NCI-H146 (cell line): ENCODE results near the gene RORB.

ENCODE experiments used
- DNase-seq: peaks from one replicate; lab custom pipeline; 2025; lab: John Stamatoyannopoulos, UW

RORB gene

DNA sequence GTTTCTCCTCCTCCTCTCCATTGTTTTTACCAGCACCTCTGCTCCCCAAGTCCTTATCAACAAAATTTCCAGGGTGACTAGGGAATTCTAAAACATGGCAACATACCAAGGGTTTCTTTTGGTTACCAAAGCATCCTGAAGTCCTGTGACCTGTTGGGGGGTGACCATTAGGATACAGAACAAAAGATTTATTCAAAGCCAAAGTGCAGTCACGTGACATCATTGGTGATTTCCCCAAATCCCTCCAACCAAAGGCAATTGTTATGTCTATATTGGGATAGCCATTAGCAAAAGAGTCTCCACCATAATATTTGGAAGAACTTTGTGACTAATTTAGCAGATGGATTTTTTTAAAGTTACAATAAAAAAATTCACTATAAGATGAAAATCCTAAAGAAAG lies 222.2 kb downstream of the RORB start:
- DNase-seq = no peak

DNA sequence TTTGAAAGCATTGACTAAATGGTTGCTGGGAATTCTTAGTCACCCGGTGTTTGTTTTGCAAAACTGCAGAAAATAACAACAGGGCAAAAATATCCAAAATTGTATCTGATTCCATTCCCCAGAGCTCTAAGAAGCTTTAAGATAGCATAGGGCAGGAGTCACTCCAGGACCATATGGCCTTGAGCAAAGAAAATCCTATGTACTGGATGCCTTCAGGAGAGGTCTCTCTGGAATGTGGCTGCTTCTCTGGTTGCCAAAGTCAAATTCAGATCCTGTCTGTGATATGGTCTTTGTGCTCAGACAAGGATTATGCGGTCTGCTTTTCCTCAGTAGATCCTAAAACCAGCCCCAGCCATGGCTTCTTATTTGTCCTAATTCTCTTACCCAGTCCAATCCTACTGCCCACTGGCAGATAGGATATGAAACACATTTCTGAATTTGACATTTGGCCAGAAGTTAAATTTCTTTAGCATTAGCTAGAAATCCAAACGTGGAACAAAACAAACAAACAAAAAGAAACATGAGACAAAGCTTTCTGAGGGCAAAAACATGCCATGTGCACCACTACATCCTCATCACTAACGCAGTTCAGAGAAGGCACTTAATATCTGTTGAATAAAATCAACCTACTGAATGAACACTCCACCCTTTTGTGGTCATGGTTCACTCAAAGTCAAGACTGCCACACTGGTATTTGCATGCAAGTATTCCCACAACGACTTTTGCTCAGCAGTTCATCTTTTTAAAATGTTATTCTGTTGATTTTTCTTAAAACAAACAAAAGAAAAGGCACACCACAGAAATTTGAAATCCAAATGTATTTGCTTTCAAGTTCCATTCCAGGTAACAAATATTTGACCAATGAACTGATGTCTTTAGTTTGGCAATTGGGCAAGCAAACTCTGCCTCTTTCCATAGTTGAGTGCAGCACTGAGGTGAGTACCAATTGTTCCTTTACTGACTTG lies 224.8 kb downstream of the RORB start:
- DNase-seq = no peak

DNA sequence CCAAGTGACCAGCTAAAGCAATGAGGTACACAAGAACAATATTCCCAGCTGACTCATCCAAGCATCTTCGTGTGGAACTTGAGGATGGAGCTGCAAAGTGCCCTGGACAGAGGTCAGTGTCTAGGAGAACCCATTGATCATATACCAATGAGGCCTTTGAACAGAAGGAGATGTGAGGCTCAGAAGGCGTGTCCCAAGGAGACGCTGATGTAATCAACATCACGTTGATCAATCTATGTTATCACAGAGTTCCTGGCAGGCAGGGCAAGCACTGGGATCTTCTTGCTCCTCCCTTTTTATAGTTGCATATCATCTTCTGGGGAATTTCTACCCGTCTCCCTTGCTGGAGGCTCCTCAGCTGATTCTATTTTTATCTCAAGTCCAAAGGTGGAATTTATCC lies 227.2 kb downstream of the RORB start:
- no peak for DNase-seq

DNA sequence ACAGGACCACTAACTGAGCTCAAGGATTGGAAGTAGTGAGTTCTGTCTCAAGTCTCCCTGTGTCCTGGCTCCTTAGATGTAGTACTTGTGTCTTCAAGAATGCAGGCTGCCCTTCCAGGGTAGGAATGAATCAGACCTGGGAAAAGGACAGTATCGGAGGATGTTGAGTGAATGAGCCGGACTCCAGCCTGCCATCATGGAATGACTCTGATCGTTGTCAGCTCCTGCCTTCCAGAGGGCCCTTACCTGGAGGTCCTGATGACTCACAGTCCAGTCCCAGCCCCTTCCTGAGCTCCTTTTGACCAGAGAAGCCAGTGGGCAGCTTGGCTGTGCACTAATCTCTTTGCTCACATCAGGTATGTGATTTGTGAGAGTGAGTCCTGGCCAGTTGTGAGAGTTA lies 229.4 kb downstream of the RORB start:
- DNase-seq = no peak

DNA sequence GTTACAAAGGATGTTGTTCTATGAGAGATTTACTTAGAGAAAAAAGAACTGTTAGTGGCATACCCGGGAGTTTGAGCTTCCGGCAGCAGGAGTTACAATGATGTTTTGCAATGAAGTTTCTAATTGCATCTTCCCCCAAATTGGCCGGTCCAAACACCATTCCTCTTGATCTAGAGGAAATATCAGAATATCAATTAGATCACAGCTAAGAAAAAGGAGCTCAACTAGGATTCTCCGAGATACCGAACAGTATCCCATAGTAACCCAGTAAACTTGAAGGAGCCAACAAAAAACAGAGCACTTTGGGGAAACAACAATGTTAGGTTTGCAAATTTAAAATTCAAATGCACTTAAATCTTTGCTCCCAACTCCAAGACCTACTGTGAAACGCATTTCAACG lies 231.0 kb downstream of the RORB start:
- DNase-seq = no peak

DNA sequence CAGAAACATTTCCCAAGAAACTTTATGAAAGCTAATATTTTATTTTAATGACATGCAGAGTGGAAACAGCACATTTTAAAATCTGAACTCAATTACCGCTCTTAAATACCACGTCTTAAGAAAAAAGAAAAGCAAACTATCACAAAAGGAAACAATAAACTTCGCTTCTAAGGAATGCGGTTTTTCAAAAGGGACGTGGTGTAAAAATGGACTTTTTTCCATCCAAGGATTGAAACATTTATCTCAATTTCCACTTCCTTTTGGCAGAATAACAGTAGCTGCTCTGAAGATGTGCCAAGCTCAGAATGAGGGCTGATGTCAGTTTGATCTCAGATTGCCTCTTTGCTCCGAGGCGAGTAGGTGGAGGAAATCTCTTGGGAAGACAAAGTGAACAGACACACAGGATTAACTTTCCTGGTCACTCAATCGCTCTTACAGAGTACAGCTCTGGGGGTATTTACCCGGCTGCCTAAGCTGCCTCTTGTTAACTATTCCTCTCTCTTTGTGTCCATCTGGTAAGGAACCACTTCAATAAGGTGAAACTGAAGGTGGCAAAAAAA lies 232.1 kb downstream of the RORB start:
- no peak for DNase-seq

DNA sequence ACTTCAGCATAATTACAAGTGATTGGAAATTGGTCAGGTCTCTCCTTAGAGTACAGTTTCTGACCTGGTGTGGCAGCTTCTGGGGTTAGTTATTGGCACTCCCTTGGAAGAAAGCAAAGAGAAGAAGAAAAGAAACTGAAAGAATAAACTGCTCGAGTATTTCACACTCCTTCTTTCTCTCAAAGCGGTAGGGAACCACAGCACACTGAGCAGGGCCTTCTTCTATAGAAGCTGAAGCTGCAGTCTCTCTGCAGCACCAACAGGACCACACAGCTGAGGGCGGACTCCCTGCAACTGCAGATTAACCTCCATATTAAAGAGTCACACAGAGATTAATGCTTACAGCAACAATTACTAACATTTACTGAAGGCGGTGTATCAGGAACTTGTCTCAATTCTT lies 238.6 kb downstream of the RORB start:
- no peak for DNase-seq

DNA sequence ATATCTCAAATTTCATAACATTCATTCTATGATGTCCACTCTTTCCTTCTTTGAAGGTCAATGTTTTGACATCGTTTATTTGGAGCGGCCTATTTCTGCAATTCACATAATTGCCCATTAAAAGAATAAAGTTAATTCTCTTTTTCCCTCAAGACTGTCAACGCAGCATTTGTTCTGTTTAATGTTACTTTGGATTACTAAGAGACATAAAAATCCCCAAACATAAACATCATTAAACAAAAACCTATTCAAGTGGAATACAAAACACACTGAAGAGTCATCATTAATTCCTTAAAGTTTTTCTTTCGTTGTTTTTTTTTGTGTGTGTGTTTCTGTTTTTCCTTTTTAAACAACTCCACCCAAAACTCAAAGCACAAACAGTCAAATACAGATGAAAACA lies 239.5 kb downstream of the RORB start:
- DNase-seq = no peak

DNA sequence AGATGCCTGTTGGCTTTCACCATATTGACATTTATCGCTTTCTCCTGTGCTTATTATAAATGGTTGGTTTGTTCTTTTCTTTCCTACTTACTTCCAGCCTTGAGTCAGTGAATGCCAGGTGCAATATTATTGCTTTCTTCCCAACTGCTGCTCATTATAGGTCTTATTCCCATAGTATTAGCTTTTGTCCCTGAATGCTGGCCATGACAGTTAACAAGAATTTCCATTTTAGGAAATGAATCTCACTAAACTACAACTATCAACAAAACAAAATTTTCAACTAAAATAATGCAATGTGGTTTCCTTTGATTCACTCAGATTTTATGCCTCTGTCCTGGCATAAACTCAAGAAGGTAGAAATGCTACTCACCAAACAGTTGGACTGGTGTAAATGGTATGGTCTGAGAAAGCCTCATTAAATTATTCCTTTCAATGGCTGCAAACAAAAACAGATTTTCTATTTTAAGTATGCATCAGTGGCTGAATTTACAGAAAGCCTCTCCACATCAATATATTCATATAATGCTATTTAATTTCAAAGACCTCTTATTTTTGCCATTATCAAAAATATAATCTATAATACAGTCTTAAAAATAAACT lies 245.2 kb downstream of the RORB start:
- no peak for DNase-seq
